Fibroblast of lung (primary cell): Measurements from ENCODE around the gene MYO3B.

Source experiments
- CTCF ChIP-seq, 2 donors: IDR thresholded peaks in 1 of 2; conservative IDR thresholded peaks in 1 of 2; 1 replicate in 1 of 2; 2 replicates in 1 of 2; pipeline ENCODE4 v1.5.1; 2011 to 2012; ENCODE audit warnings: low read length in 2 of 2, control low read depth in 1 of 2, inconsistent platforms in 1 of 2, low read depth in 1 of 2, mild to moderate bottlenecking in 1 of 2
- EZH2 ChIP-seq: IDR thresholded peaks from 2 replicates; pipeline ENCODE4 v1.5.1; 2012; ENCODE audit warnings: low read length, control low read depth, mild to moderate bottlenecking; ENCODE audit errors: missing control alignments

GRCh38 chr2:170359466-170359865, 181.5 kb downstream of the MYO3B start:
- TF ChIP-seq CTCF (conservative IDR thresholded peaks at IDR 0.05 in 1 of 2, IDR thresholded peaks at IDR 0.05 in 1 of 2; ENCODE audit: low read depth in 1 of 2, low read length in 2 of 2) (no peak), EZH2 (no peak)
